ENCODE data around the gene HIP1.
"Not testable (repeated sequence)": the region's sequence is repeated elsewhere in the genome, so short reads cannot be mapped to it uniquely, and the experiment has no call there.

HIP1 gene

GRCh38 chr7:75725306-75725705 lies 13.4 kb downstream of the HIP1 start:
- DNase-seq (ENCODE audit: low read depth) = no peak
- no peak overlapping the region for H3K4me3 ChIP-seq (ENCODE audit: low read depth, low read length)
- TF ChIP-seq CTCF (conservative IDR thresholded peaks at IDR 0.05; ENCODE audit: low read depth, low read length) = no peak

- no peak overlapping the region for H3K4me3 ChIP-seq (ENCODE audit: low read depth, low read length)
- TF ChIP-seq CTCF (conservative IDR thresholded peaks at IDR 0.05; ENCODE audit: low read depth, low read length) = no peak
- DNase-seq (ENCODE audit: low read depth) = no peak
These were observed 15.3 kb downstream of the HIP1 start for GRCh38 chr7:75723444-75723843.

GRCh38 chr7:75722373-75722772 lies 16.4 kb downstream of the HIP1 start:
- DNase-seq (ENCODE audit: low read depth) = no peak
- no peak overlapping the region for H3K4me3 ChIP-seq (ENCODE audit: low read depth, low read length)
- no peak for TF ChIP-seq CTCF (conservative IDR thresholded peaks at IDR 0.05; ENCODE audit: low read depth, low read length)

GRCh38 chr7:75721922-75722321 lies 16.8 kb downstream of the HIP1 start:
- DNase-seq (ENCODE audit: low read depth); H3K4me3 ChIP-seq (ENCODE audit: low read depth, low read length): not testable (repeated sequence)

GRCh38 chr7:75721426-75721825 lies 17.3 kb downstream of the HIP1 start:
- no peak overlapping the region for H3K4me3 ChIP-seq (ENCODE audit: low read depth, low read length)
- TF ChIP-seq CTCF (conservative IDR thresholded peaks at IDR 0.05; ENCODE audit: low read depth, low read length) = no peak
- DNase-seq (ENCODE audit: low read depth) = no peak

GRCh38 chr7:75719626-75720025 lies 19.1 kb downstream of the HIP1 start:
- no peak for TF ChIP-seq CTCF (conservative IDR thresholded peaks at IDR 0.05; ENCODE audit: low read depth, low read length)
- H3K4me3 ChIP-seq (ENCODE audit: low read depth, low read length) = no peak overlapping the region
- DNase-seq (ENCODE audit: low read depth) = no peak

GRCh38 chr7:75718390-75719031 lies 20.2 kb downstream of the HIP1 start:
- H3K4me3 ChIP-seq (ENCODE audit: low read depth, low read length) = no peak overlapping the region
- no peak for DNase-seq (ENCODE audit: low read depth)
- no peak for TF ChIP-seq CTCF (conservative IDR thresholded peaks at IDR 0.05; ENCODE audit: low read depth, low read length)

- not testable (repeated sequence) for H3K4me3 ChIP-seq (ENCODE audit: low read depth, low read length)
These were observed 21.0 kb downstream of the HIP1 start for GRCh38 chr7:75717746-75718145.

More at GRCh38 chr7:75717746-75718145, 21.0 kb downstream of the HIP1 start:
- not testable (repeated sequence) for DNase-seq (ENCODE audit: low read depth)
